PC-3 (cell line): ENCODE results near the gene CLEC16A. TPM values are rescaled to one million over a fixed set of nuclear protein-coding genes. Genes with fewer than 3 reads are reported as not detected.

ENCODE experiments used
- ATAC-seq: fragments of 200-7000 bp; cut with Tn5 transposase; 2 replicates; pipeline ENCODE4 v1.9.1; 2020; ENCODE audit warnings: mild to moderate bottlenecking, moderate library complexity
- BruUV-seq: library from RNA; stranded (reverse); fragments of 400-500 nt; replicated peaks from 2 replicates; lab custom pipeline; 2021; lab: Mats Ljungman, UMichigan
- CTCF ChIA-PET: fragments of 300-600 bp; sonication (Branson Sonifier 250); formaldehyde crosslinking; loops from one replicate; lab custom pipeline; 2022; ENCODE audit warnings: antibody characterized with exemption; lab: Charles Lee
- POLR2A ChIA-PET: fragments of 300-600 bp; sonication (Branson Sonifier 250); formaldehyde crosslinking; loops from one replicate; lab custom pipeline; 2022; ENCODE audit warnings: antibody characterized with exemption; ENCODE audit not compliant: unreplicated experiment; lab: Charles Lee
- DNase-seq: peaks from one replicate; pipeline ENCODE4 v3.0.0-alpha.2; 2015
- H2AFZ ChIP-seq: fragments of 300-600 bp; sonication (generic); 2 replicates; pipeline ENCODE4 v1.6.0; 2016; ENCODE audit warnings: antibody characterized with exemption, low read length
- H3F3A ChIP-seq: fragments of 300-600 bp; sonication (generic); one replicate; pipeline ENCODE4 v1.6.0; 2017; ENCODE audit warnings: antibody characterized with exemption, low read length, control low read depth, mild to moderate bottlenecking; ENCODE audit not compliant: unreplicated experiment
- H3K27ac ChIP-seq: fragments of 300-600 bp; sonication (generic); 2 replicates; pipeline ENCODE4 v1.5.1; 2016; ENCODE audit warnings: mild to moderate bottlenecking, low read length
- H3K27me3 ChIP-seq: fragments of 300-600 bp; sonication (generic); 2 replicates; pipeline ENCODE4 v1.6.1; 2016; ENCODE audit warnings: low read length, mixed read lengths
- H3K36me3 ChIP-seq: fragments of 300-600 bp; sonication (generic); 2 replicates; pipeline ENCODE4 v1.6.1; 2016; ENCODE audit warnings: low read depth, mixed run types, low read length, mixed read lengths
- H3K4me1 ChIP-seq: fragments of 300-600 bp; sonication (generic); 2 replicates; pipeline ENCODE4 v1.5.1; 2016; ENCODE audit warnings: low read length; ENCODE audit not compliant: insufficient read depth
- H3K4me2 ChIP-seq: fragments of 300-600 bp; sonication (generic); 2 replicates; pipeline ENCODE4 v1.6.0; 2016; ENCODE audit warnings: low read length
- H3K4me3 ChIP-seq: fragments of 300-600 bp; sonication (generic); 2 replicates; pipeline ENCODE4 v1.5.1; 2016; ENCODE audit warnings: mild to moderate bottlenecking, low read length, mixed read lengths
- H3K79me2 ChIP-seq: fragments of 300-600 bp; sonication (generic); 2 replicates; pipeline ENCODE4 v1.6.1; 2017; ENCODE audit warnings: low read length, mixed read lengths
- H3K9ac ChIP-seq: fragments of 300-600 bp; sonication (generic); 2 replicates; pipeline ENCODE4 v1.6.0; 2016; ENCODE audit warnings: mild to moderate bottlenecking, low read length
- H3K9me2 ChIP-seq: fragments of 300-600 bp; sonication (generic); replicated peaks from 2 replicates; pipeline ENCODE4 v1.6.1; 2016; ENCODE audit warnings: mixed run types, low read length, mixed read lengths
- H3K9me3 ChIP-seq: fragments of 300-600 bp; sonication (generic); 2 replicates; pipeline ENCODE4 v1.6.1; 2016; ENCODE audit warnings: low read length, mixed read lengths
- H4K20me1 ChIP-seq: fragments of 300-600 bp; sonication (generic); 2 replicates; pipeline ENCODE4 v1.6.1; 2016; ENCODE audit warnings: low read length, mixed read lengths
- EZH2 ChIP-seq: fragments of 300-600 bp; sonication (generic); IDR thresholded peaks from one replicate; pipeline ENCODE4 v1.6.1; 2017; ENCODE audit warnings: antibody characterized with exemption, mild to moderate bottlenecking, low read length; ENCODE audit not compliant: unreplicated experiment
- EZH2phosphoT487 ChIP-seq: fragments of 300-600 bp; sonication (generic); IDR thresholded peaks from 2 replicates; pipeline ENCODE4 v1.6.1; 2018; ENCODE audit warnings: mild to moderate bottlenecking, antibody characterized with exemption, low read length, borderline replicate concordance
- intact Hi-C: fragments of 100-400 bp; cut with micrococcal nuclease; formaldehyde crosslinking; loops from 2 replicates; pipeline ENCODE4 v1.9.0; 2023
- total RNA-seq: library from RNA; depleted of rRNA; stranded (reverse); fragments of >200 nt; gene quantifications from 2 replicates; pipeline ENCODE4 v1.2.3, GENCODE V29; 2014
- TF ChIP-seq, protein P1 (sequence below): fragments of 300-600 bp; sonication (generic); conservative IDR thresholded peaks from 2 replicates; pipeline ENCODE4 v1.5.1; 2017; ENCODE audit warnings: antibody characterized with exemption, low read depth, mild to moderate bottlenecking, low read length

The CLEC16A gene
- total RNA-seq, 1 experiment from 2014 or later, result 9.5 TPM

DNA sequence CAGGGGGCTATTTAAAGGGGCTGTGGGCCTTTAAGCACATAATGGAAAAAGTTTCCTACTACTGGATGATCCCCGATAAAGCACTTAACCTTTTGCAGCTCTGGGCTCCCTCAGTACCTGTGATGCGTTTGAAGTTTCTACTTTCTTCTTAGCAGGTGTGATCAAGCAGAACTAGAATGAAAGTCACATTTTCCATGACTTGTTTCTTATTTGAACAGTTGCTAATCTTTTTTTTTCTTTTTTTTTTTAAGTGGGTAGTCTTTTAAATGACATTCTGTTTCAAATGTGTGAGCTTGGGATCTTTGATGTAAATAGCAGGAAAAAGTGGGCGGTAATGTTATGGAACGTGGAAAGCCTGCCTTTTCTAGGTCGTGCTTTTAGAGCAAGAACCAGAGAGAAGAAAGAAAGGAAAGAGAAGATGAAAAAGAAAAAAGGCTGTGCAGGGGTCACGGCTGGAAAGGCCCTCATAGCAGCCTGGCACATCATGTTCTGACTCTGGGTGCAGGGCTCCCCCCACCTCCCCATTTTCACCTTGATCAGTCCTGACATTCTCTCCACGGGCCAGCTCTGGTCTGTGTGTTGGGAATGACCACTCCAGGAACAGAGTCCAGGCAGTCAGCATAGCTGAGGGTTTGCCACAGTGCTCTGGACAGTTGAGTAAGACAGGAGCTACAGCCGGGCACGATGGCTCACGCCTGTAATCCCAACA is 150.6 kb downstream of the CLEC16A start:
- Histone ChIP-seq H3K79me2 (no peaks in the 10 kb centered on the region), H3K9me2 (no peaks in the 10 kb centered on the region), H4K20me1 (no peaks in the 10 kb centered on the region), H3K4me3 (no peak overlapping the region), H3K27me3 (no peaks in the 10 kb centered on the region), H3K36me3 (no peaks in the 10 kb centered on the region), H3K27ac (no peak overlapping the region), H2AFZ (no peak overlapping the region), H3K4me1 (peaks cover 19% of the 10 kb centered on the region), H3K9ac (no peak overlapping the region), H3K4me2 (no peak overlapping the region), H3F3A (no peaks in the 10 kb centered on the region), H3K9me3 (no peaks in the 10 kb centered on the region)
- POLR2A ChIA-PET, result no interaction called here
- intact Hi-C loops, result no loop called here
- ATAC-seq (no peak), DNase-seq (no peak)
- BruUV-seq, result no TSS peak
- no peak for TF ChIP-seq EZH2phosphoT487
- TF ChIP-seq EZH2, result no peak
- TF ChIP-seq, protein P1, sequence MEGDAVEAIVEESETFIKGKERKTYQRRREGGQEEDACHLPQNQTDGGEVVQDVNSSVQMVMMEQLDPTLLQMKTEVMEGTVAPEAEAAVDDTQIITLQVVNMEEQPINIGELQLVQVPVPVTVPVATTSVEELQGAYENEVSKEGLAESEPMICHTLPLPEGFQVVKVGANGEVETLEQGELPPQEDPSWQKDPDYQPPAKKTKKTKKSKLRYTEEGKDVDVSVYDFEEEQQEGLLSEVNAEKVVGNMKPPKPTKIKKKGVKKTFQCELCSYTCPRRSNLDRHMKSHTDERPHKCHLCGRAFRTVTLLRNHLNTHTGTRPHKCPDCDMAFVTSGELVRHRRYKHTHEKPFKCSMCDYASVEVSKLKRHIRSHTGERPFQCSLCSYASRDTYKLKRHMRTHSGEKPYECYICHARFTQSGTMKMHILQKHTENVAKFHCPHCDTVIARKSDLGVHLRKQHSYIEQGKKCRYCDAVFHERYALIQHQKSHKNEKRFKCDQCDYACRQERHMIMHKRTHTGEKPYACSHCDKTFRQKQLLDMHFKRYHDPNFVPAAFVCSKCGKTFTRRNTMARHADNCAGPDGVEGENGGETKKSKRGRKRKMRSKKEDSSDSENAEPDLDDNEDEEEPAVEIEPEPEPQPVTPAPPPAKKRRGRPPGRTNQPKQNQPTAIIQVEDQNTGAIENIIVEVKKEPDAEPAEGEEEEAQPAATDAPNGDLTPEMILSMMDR, result no peak
- CTCF ChIA-PET, result no interaction called here

DNA sequence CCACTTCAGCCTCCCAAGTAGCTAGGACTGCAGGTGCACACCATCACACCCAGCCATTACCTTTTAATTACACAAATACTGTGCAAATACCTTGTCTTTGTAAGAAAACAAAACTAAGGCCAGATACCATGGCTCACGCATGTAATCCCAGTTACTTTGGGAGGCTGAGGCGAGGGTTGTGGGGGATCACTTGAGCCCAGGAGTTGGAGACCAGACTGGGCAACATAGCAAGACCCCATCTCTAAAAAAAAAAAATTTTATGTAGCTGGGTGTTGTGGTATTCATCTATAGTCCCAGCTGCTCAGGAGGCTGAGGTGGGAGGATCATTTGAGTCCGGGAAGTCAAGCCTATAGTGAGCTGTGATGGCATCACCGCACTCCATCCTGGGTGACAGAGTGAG is 151.6 kb downstream of the CLEC16A start:
- no peaks in the 10 kb centered on the region for H3K36me3 ChIP-seq
- no TSS peak for BruUV-seq
- no peak for DNase-seq
- CTCF ChIA-PET, result no interaction called here
- ATAC-seq, result no peak
- no peak overlapping the region for H2AFZ ChIP-seq
- H3K79me2 ChIP-seq, result no peaks in the 10 kb centered on the region
- no peak overlapping the region for H3K27ac ChIP-seq
- no peak overlapping the region for H3K4me3 ChIP-seq
- H3K4me1 ChIP-seq, result peaks cover 26% of the 10 kb centered on the region
- H3K4me2 ChIP-seq, result no peak overlapping the region
- no peak for TF ChIP-seq EZH2
- no peak for TF ChIP-seq EZH2phosphoT487
- TF ChIP-seq, protein P1, result no peak
- POLR2A ChIA-PET, result no interaction called here
- H3K27me3 ChIP-seq, result no peaks in the 10 kb centered on the region
- no peaks in the 10 kb centered on the region for H3K9me3 ChIP-seq
- no peaks in the 10 kb centered on the region for H3F3A ChIP-seq
- no peaks in the 10 kb centered on the region for H3K9me2 ChIP-seq
- intact Hi-C loops, result no loop called here
- no peak overlapping the region for H3K9ac ChIP-seq
- no peaks in the 10 kb centered on the region for H4K20me1 ChIP-seq

- Histone ChIP-seq H3K4me3 (no peak overlapping the region), H3K9me3 (no peaks in the 10 kb centered on the region), H3K27me3 (no peaks in the 10 kb centered on the region), H4K20me1 (no peaks in the 10 kb centered on the region), H3K36me3 (no peaks in the 10 kb centered on the region), H2AFZ (no peak overlapping the region), H3K9ac (no peak overlapping the region), H3K4me1 (peaks cover 26% of the 10 kb centered on the region), H3K79me2 (no peaks in the 10 kb centered on the region), H3K4me2 (no peak overlapping the region), H3K9me2 (no peaks in the 10 kb centered on the region), H3F3A (no peaks in the 10 kb centered on the region), H3K27ac (no peak overlapping the region)
- intact Hi-C loops, result no loop called here
- TF ChIP-seq EZH2, result no peak
- no peak for TF ChIP-seq EZH2phosphoT487
- TF ChIP-seq, protein P1, result no peak
- BruUV-seq, result no TSS peak
- ChIA-PET CTCF (interaction anchor here (0.6 kb wide), 1 partner anchor 129 kb away, joined by 3 read pairs; no protein-coding TSS in a partner anchor), POLR2A (no interaction called here)
- no peak for DNase-seq
- no peak for ATAC-seq
Observed at GRCh38 chr16:11097094-11097786, 152.9 kb downstream of the CLEC16A start.
